ENCODE results near the gene KIF1A.
A peak's percentile ranks its signal among the peaks of the same experiment; 100 is the strongest.
"Not testable (repeated sequence)": the region's sequence is repeated elsewhere in the genome, so short reads cannot be mapped to it uniquely, and the experiment has no call there.

KIF1A gene

DNA sequence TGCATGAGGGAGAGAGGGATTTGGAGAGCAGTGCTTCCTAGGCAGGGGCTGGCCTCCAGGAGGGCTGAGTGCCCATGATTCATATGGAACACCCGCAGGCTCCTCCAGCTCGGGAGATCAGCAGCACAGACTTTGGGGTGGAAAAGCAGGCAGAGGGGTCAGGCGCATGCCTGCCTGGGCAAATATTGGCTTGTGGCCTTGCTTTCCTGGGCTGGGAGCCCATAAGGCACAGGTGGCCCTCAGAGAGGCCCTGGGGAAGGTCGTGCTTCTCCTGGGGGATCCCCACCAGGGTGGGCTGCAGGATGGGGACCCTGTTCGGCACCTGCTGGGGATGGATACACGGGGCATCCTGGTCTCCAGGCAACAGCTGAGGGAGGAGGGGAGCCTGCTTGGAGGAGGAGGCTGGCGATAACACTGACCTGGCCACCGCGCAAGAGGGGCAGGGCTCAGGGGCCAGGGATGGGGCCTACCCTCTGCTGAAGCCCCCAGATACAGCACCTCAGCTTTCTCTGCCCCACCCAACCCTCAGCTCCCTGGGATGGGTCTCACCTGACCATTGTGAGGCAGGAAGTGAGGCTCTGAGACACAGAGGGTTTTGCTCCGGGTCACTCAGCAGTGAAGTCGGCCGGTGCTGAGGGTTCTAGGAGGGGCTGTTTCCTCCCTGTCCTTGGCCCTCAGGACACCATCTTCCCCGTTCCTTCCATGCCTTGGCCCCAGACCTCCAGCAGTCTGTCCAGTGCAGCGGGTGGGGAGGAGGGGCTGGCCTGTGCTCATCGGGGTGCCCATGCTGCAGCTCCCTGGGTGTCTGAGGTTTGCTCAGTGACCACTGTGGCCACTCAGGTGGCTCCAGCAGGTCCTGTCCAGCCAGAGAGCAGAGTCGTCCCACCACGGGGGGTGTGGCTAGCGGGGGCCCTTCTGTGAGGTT, 116.3 kb downstream of the KIF1A start:
- no peak for TF ChIP-seq POLR2AphosphoS5 (IDR thresholded peaks at IDR 0.05; ENCODE audit: low read depth, low read length)
- no peak for TF ChIP-seq POLR2A (IDR thresholded peaks at IDR 0.05; ENCODE audit: low read depth, low read length)
- TF ChIP-seq TAF1 (IDR thresholded peaks at IDR 0.05; ENCODE audit: borderline replicate concordance, low read depth, low read length): no peak
- no peak for FAIRE-seq
- no peak for DNase-seq (ENCODE audit: insufficient read length)

DNA sequence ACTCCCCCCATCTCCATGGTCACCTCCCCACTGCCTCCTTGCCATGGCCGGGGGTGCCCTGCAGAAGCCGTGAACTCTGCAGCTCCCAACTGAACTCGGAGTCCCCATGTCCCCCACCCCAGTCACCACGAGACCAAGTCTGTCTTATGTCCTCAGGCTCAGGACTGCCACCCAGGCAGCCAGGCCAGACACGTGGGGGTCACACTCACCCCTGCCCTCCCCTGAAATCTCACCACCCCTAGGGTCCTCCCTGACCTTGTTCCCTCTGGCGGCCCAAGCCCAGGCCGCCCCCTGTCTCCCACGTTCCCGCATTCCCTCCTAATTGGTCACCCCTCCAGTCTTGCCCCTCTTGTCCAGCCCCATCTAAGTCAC, 117.4 kb downstream of the KIF1A start:
- DNase-seq (ENCODE audit: insufficient read length) (no peak), FAIRE-seq (no peak)
- TF ChIP-seq POLR2A (IDR thresholded peaks at IDR 0.05; ENCODE audit: low read depth, low read length) (no peak), POLR2AphosphoS5 (IDR thresholded peaks at IDR 0.05; ENCODE audit: low read depth, low read length) (no peak), TAF1 (IDR thresholded peaks at IDR 0.05; ENCODE audit: borderline replicate concordance, low read depth, low read length) (no peak)

- TF ChIP-seq TAF1 (IDR thresholded peaks at IDR 0.05; ENCODE audit: borderline replicate concordance, low read depth, low read length) (no peak), POLR2AphosphoS5 (IDR thresholded peaks at IDR 0.05; ENCODE audit: low read depth, low read length) (no peak), POLR2A (IDR thresholded peaks at IDR 0.05; ENCODE audit: low read depth, low read length) (no peak)
- DNase-seq (ENCODE audit: insufficient read length) (no peak), FAIRE-seq (no peak)
Observed at GRCh38 chr2:240701736-240702639, 118.0 kb downstream of the KIF1A start.

DNA sequence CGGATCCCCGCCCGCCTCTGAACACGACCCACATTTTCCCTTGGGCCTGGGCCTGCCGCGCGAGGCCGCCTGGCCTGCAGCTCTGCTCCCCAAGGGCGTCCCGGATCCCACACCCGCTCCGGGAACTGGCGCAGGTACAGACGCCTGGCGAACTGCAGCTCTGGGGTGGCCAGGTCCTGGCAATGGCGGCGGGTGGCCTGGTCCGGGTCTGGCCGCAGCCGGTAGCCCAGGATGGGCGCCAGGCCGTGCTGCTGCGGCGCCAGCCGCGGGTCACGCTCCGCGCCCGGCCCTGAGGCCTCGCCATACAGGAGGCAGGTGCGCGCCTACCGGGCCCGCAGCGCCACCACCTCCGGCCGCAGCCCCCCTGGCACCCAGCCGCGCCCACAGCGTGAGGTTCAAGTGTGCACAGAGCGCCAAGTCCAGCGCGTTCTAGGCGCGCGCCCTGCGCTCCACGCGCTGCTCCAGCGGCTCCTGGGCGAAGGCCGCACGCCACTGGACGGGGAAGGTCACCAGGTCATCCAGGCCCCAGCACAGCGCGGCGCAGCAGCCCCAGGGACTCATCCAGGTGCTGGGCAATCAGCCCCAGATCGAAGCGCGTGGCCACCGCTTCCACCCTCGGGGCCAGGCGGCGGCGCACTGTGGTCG, 118.8 kb downstream of the KIF1A start:
- FAIRE-seq (no peak), DNase-seq (ENCODE audit: insufficient read length) (no peak)
- TF ChIP-seq TAF1 (IDR thresholded peaks at IDR 0.05; ENCODE audit: borderline replicate concordance, low read depth, low read length) (no peak), POLR2AphosphoS5 (IDR thresholded peaks at IDR 0.05; ENCODE audit: low read depth, low read length) (no peak)

- DNase-seq (ENCODE audit: insufficient read length); FAIRE-seq: not testable (repeated sequence)
Observed at GRCh38 chr2:240700616-240701015, 119.4 kb downstream of the KIF1A start.

DNA sequence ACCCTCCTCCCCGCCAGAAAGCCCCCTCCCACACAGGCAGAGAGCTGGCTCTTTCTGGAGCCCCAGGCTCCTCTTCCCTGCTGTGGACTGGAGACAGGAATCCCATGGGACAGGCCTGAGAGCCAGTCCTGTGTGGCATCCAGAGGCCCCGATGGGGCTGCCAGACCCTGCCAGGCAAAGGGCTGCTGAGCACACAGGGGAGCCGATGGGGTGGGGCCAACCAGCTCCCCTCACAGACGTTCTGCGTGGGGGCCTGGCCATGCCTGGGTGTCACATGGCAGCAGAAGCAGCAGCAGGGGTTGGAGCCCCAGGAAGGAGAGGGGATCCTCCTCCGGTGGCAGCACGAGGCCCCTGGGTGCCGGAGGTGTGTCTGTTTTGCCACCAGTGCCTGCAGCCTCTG, 120.2 kb downstream of the KIF1A start:
- FAIRE-seq: peak; percentile 74
- DNase-seq (ENCODE audit: insufficient read length): not testable (repeated sequence)

DNA sequence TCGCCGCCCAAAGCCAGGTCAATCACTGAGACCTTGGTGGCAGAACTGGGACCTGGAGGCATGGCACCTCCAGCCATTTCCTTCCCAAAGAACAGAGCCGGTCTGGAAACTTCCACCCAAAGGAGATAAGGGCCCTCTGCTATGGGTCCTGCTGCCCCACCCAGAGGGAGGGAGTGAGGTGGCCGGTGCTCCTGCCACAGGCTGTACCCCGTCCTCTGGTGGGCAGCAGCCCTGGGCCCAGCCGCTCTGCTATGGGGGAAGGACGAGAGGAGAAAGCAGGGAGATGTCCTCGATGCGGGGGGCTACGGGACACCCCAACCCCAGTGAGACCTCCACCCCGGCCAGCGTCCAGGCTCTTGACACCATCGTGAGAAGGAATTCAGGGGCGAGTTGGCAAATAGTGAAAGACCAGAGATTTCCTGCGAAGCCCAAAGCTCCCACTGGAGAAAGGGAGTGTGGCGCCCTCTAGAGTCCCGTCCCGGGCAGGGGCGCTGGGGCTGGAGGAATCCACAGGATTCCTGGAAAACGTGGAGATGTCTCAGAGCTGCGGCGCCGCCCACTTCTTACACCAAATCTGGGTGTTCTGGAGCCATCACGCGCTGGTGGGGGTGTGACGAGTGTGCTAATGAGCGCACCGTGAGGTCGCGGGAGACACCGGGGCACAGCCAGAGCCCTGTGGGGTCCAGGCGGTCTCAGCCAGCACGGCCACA, 121.0 kb downstream of the KIF1A start:
- not testable (repeated sequence) for FAIRE-seq

DNA sequence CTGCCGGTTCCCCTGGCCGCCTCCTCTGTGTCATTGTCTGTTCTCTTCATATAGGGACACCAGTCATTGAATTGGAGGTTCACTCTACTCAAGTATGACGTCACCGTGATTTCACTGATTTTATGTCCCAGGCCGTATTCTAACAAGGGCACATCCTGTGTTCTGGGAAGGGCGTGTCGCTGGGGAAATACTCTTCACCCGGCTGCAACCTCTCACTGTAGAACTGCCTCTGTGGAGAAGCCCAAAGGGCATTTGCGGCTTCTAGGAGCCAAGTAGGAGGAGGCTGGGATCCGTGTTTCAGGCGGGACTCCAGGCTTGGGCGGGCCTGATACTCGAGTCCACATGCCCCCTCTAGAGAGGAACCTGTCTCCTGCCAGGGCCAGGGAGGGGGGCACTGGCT, 123.5 kb downstream of the KIF1A start:
- FAIRE-seq: peak; percentile 27
- not testable (repeated sequence) for DNase-seq (ENCODE audit: insufficient read length)

More for the DNA sequence above, 121.0 kb downstream of the KIF1A start:
- DNase-seq (ENCODE audit: insufficient read length): not testable (repeated sequence)

- FAIRE-seq: not testable (repeated sequence)
Observed at GRCh38 chr2:240695593-240695992, 124.4 kb downstream of the KIF1A start.

GRCh38 chr2:240694304-240694703, 125.7 kb downstream of the KIF1A start:
- DNase-seq (ENCODE audit: insufficient read length); FAIRE-seq: not testable (repeated sequence)

More at GRCh38 chr2:240695593-240695992, 124.4 kb downstream of the KIF1A start:
- not testable (repeated sequence) for DNase-seq (ENCODE audit: insufficient read length)

- not testable (repeated sequence) for FAIRE-seq; DNase-seq (ENCODE audit: insufficient read length)
Observed at GRCh38 chr2:240692583-240693561, 127.1 kb downstream of the KIF1A start.

- DNase-seq (ENCODE audit: insufficient read length); FAIRE-seq: not testable (repeated sequence)
Observed at GRCh38 chr2:240691631-240692420, 128.2 kb downstream of the KIF1A start, which contains the start of gene AQP12A. Gene AQP12A, plus strand, starts transcription at chr2:240691866. Its CDS starts 48 bp downstream, at chr2:240691914.

GRCh38 chr2:240691075-240691427, 129.0 kb downstream of the KIF1A start:
- not testable (repeated sequence) for DNase-seq (ENCODE audit: insufficient read length); FAIRE-seq

DNA sequence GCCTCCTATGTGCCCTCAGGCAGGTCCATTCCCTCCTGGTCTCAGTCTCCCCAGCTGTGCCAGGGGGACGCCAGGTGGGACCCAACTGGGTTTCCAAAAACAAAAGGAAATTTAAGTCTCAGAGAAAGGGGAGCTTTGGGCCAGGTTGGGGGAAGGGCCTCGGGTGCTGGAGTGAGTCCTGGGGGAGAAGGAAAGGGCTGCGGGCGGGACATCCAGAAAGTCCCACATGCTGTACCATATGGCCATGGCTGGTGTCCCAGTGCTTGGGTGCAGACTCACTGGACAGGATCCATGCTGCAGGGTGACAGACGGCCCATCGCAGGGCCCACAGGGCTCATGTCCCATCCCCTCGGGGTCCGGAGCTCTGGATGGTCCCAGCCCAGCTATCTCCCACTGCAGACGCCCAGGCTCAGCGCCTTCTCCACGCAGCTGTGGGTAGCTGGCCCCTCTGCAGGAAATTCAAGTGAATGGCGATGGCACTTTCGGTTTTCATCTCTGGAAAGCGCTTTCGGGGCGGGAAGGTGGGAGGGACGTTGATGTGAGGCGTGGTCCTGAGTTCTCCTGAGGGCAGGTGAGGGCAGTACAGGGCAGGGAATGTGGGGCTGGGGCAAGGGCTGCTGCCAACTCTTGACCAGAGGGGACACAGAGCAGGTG, 129.5 kb downstream of the KIF1A start:
- not testable (repeated sequence) for DNase-seq (ENCODE audit: insufficient read length)
- peak; percentile 71 for FAIRE-seq
